Measurements from ENCODE around the gene SAFB2.
A peak's percentile ranks its signal among the peaks of the same experiment; 100 is the strongest.

The SAFB2 gene

DNA sequence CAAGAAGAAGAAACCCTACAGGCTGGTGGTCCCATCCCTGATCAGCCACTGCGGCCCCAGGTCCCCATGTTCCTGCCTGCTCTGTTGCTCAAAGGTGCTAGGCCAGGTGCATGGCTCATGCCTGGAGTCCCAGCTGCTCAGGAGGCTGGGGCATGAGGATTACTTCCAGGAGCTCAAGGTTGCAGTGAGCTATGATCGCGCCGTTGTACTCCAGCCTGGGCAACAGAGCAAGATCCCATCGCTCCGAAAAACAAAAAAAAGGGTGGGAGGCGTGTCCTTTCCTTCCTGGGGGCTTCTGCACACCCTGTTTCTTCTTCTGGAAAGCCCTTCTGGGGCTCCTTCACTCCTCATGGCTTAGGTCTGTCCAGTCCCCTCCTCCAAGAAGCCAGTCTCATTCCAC lies 42.9 kb downstream of the SAFB2 start:
- DNase-seq (ENCODE audit: low read depth in 2 of 2), result no peak

GRCh38 chr19:5579286-5579685 lies 43.3 kb downstream of the SAFB2 start:
- DNase-seq (ENCODE audit: low read depth in 2 of 2), result no peak

DNA sequence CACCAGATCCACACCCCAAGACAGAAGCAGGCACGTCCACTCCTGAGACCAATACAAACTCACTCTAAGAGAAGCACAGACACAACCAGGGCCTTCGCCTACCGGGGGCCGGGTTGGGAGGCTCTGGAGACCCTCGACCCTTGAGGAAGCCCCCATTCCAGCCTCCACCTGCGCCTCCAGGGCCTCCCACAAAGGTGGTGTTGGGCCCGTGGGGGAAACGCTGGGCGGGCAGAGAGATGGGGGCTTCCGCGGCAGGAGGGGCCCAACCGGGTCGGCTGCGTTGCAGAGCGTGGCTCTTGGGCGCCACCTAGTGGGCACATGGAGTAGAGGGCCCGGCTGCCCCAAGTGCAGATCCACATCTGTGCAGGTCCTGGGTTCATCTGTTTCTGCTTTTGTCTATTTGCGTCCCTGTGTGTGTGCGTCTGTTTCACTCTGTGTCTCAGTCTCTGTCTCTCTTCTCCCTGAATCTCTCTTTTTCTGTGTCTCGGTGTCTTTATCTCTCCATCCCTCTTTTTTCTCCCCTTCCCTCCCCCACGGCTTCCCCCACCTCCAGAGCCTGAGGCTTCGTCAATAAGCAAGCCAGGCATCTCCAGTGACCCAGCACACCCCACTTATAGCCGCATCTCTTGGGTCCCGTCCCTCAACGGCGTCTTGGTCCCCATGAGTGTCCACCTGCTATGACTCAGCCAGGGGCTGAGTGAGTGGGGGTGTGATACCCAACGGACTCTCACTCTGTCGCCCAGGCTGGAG lies 44.3 kb downstream of the SAFB2 start:
- DNase-seq (ENCODE audit: low read depth in 2 of 2), result peak; percentile 50 to 62

DNA sequence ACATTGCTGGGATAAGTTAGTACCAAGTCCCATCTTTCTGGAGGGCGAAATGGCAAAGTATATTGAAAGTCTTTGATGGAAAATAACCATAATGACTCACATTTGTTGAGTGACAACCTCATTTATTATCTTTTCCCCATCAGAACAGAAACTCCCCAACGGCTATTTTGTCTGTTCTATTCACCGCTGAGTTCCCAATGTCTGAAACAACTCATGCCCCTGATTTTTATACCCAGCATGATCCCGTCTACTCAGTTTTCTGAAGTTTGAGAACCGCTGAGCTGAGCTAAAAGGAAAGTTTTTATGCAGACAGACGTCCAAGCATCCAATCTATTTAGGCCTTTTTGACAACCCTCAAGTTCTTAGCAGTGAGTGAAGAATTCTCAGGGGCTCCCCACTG lies 47.0 kb downstream of the SAFB2 start:
- DNase-seq (ENCODE audit: low read depth in 2 of 2), result no peak

DNA sequence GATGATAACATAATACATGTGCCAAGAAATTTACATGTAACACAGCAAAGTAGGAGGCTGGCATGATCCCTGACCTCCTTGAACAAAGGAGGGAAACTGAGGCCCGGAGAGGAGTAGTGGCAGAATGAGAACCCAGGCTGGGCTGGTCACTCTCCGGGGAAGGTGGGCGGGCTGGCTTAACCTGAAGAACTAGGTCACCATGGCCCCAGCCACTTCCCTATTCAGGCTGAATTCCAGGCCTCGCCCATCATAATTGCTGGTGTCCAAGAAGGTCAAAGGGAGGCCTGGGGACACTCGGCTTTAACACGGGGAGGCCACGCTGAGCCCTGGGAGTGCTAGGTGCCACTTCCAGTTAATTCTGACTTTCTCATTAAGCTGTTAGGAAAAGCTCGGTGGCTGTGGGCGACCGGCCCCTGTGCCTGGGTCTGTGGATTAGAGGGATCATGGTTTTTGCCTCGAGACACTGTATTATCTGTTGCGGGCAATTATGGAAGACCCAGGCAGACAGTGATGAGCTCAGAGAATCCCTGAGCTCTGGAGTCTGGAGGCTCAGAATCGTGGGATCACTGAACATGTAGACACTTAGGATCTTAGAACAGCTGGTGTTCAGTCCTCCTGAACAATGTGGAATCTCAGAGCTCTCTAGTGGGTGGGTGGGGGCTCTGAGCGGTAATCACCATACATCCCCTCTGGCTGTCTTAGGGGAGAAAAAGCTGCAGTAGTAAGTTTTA lies 49.9 kb downstream of the SAFB2 start:
- DNase-seq (ENCODE audit: low read depth in 2 of 2), result no peak

- no peak for DNase-seq (ENCODE audit: low read depth in 2 of 2)
Measured at GRCh38 chr19:5571777-5572176, 50.8 kb downstream of the SAFB2 start.

- DNase-seq (ENCODE audit: low read depth in 2 of 2), result no peak
Measured at GRCh38 chr19:5567970-5568407, 54.6 kb downstream of the SAFB2 start.

DNA sequence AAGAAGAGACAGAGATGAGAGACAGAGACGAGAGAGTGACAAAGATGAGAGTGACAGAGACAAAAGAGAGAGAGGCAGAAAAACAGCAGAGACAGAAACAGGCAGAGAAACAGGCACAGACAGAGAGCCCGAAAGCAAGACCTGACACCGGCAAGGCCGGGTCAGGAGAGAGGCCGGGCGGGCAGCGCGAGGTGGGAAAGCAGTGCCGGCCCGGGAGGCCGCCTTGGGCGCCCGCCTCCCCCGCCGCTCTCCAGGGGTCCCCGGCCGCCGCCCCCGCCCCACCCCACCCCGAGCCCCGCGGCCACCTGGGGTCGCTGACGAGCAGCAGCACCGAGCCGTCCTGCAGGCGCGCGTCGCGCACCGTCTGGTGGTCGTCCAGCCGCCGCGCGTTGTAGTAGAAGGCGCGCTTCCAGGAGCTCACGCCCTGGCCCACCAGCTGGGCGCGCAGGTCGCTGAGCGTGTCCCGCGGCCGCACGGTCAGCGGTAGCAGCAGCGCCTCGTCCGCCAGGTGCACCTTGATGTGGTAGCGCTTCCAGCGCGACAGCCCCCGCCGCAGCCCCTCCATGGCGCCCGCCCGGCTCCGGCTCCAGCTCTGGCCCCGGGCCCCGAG lies 55.1 kb downstream of the SAFB2 start, which contains the start of gene TINCR:
Gene TINCR, minus strand, starts transcription at position 594 of the 610 bp plus-strand sequence.
- DNase-seq (ENCODE audit: low read depth in 2 of 2), result no peak

DNA sequence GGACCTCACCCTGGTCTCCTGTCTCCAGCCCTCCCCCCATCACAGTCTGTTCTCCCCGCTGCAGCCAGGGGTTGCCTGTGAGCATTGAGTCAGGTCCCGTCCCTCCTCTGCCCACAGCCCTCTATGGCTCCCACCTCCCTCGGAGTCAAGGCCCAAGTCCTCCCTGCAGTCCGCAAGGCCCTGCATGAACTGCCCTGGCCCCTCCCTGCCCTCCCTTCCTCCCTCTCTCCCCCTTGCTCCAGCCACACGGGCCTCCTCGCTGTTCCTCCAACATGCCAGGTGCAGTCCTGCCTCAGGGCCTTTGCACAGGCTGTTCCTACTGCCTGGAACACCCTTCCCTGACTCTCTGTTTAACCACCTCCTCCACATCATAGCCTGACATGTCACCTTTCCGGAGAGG lies 57.6 kb downstream of the SAFB2 start:
- no peak for DNase-seq (ENCODE audit: low read depth in 2 of 2)

GRCh38 chr19:5563935-5564612 lies 58.5 kb downstream of the SAFB2 start:
- DNase-seq (ENCODE audit: low read depth in 2 of 2), result no peak

DNA sequence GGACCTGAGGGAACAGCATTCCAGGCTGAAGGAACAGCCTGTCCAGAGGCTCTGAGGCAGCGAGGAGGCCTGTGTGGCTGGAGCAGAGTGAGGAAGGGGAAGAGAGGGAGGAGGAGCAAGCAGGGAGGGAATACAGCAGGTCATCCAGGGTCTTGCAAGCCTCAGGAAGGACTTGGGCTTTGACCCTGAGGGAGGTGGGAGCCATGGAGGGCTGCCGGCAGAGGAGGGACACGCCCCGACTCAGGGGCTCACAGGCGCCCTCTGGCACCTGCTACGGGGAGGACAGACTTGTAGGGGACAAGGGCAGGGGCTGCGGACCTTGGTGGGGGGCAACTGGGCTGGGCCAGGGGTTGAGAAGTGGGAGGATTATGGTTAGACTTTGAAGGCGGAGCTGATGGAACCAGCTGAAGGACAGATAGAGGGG lies 59.6 kb downstream of the SAFB2 start:
- DNase-seq (ENCODE audit: low read depth in 2 of 2), result no peak

DNA sequence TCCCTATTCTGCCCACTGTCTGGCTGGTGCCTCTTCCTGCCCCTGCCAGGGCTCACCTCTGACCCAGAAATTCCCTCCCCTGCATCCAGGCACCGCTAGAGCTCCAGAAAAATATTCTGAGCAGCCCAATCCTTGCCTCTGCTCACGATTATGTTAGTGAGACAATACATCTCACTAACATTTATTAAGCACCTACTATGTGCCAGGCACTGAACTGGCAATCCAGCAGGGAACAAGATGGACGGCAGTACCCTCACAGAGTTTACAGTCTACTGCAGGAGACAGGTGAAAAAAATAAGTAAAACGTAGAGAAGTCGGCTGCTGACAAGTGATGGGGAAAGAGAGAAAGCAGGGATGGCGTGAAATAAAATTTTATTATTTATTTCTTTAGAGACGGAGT lies 60.3 kb downstream of the SAFB2 start:
- no peak for DNase-seq (ENCODE audit: low read depth in 2 of 2)

DNA sequence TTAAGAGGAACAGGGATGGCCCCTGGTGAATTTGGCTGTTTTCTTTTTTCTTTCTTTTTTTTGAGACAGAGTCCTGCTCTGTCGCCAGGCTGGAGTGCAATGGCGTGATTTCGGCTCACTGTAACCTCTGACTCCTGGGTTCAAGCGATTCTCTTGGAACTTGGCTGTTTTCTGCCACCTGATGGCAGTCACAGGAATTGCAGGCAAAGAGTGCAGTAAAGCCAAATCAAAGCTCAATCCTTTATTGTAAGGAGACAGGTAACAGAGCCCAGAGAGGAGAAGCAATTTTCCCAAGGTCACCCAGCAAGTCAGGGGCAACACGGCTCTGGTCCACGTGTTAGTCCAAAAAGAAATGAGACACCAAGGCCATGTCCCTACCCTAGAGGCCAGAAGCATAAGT lies 61.0 kb downstream of the SAFB2 start:
- DNase-seq (ENCODE audit: low read depth in 2 of 2), result no peak

- no peak for DNase-seq (ENCODE audit: low read depth in 2 of 2)
Measured at GRCh38 chr19:5560156-5560555, 62.4 kb downstream of the SAFB2 start.

DNA sequence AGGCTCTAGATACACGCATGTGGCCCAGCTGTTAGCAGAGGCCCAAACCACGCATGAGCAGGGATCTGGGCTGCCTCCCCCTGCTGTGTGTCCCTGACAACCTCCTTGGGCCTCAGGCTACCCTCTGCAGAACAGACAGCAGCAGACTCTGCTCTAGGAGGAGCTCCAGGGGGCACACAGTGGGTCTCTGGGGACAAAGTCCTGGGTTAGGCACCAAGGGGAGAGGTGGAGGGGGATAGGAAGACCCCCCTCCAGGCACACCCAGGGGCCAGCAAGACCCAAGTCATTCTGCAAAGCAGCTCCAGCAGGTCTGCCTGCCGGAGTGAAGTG lies 62.8 kb downstream of the SAFB2 start:
- no peak for DNase-seq (ENCODE audit: low read depth in 2 of 2)

DNA sequence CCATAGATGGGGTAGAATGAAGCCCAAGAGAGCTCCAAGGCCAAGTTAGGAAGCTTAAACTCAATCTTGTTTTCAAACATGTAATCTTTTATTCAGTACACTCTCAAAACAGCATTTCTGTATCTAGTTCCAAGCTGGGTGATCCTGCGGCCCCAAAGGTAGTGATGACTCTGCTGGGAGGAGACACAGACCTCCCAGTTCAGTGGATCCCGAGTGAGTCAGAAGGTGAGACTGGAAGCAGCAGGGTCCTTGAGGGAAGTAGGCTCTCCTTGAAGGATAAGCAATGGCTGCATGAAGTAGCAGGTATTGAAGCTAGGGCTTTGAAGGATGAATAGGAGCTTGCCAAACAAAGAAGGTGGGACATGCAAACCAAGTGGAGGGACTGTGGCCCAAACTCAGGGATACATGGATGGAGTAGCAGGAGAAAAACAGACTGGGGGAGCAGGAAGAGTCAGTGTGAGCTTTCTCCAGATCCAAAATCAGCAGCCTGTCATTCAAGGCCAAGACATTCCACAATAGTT lies 64.4 kb downstream of the SAFB2 start:
- no peak for DNase-seq (ENCODE audit: low read depth in 2 of 2)

DNA sequence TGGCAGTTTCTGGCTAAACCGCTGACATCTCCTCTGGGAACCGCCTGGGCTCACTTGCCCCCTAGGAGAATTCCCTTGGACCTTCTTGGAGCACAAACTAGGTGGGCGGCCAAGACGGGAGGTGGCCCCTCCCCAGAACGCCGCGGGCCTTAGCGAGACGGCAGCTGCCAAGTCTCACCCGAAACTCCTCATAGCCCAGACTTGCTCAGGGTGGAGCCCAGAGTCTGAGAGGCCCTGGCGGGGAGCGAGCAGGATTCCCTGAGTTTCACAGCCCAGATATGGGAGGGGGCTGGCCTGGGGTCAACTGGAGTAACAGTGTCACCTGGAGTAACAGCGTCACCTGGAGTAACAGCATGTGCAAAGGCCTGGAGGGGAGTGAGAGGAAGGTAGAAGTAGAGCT lies 64.9 kb downstream of the SAFB2 start:
- DNase-seq (ENCODE audit: low read depth in 2 of 2), result no peak

- no peak for DNase-seq (ENCODE audit: low read depth in 2 of 2)
Measured at GRCh38 chr19:5554828-5555227, 67.7 kb downstream of the SAFB2 start.

- DNase-seq (ENCODE audit: low read depth in 2 of 2), result no peak
Measured at GRCh38 chr19:5553892-5554291, 68.7 kb downstream of the SAFB2 start.

DNA sequence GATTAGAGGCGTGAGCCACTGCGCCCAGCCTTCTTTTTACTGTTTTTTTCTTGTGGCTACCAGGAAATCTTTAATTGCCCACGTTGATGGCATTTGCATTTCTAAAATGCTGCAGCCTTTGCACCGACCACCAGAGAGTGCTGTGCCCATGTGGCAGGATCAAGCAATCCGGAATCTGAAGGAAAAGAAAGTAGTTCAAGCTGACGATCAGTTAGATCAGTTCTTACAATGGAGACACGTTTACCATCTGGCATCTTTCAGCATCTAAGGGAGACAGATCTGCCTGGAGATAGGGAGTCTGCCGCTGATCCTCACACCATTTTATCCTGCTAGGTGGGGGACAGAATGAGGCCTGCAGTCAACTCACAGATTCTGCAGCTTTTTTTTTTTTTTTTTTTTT lies 74.7 kb downstream of the SAFB2 start:
- peak in 1 of 2 donors; percentile 8 for DNase-seq (ENCODE audit: low read depth in 2 of 2)

- DNase-seq (ENCODE audit: low read depth in 2 of 2), result no peak
Measured at GRCh38 chr19:5545984-5546383, 76.6 kb downstream of the SAFB2 start.

DNA sequence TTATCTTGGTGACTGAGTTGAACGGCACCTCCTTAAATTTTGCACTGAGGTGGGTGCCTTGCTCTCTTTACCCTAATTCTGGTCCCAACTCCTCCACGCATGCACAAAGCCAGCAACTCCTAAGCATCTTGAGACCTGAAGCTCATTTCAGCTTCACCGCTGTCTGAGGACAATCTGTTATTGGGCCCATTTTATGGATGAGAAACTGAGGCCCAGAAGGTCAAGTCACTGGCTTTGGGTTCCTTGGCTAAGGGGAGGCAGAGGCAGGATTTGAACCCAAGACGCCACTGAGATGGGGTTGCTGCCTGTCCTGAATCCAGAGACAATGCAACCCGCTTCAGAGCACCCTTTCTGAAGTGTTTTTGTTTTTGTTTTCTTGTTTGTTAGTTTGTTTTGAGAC lies 77.5 kb downstream of the SAFB2 start:
- DNase-seq (ENCODE audit: low read depth in 2 of 2), result no peak
